Keratinocyte (primary cell): ENCODE results near the gene FBXO27. TPM values are rescaled to one million over a fixed set of nuclear protein-coding genes. Genes with fewer than 3 reads are reported as not detected.
A peak's percentile ranks its signal among the peaks of the same experiment; 100 is the strongest.

Experiments used
- DNase-seq: peaks from one replicate; pipeline ENCODE4 v3.0.0-alpha.2; 2011; ENCODE audit warnings: low read depth, missing footprints, low spot score
- FAIRE-seq: peaks from 2 replicates; lab custom pipeline; 2011; peaks lifted over from hg19 to GRCh38; lab: Jason Lieb, UNC
- H2AFZ ChIP-seq: 2 replicates; pipeline ENCODE4 v1.6.0; 2012; ENCODE audit warnings: low read length, control low read depth, inconsistent platforms; ENCODE audit not compliant: control insufficient read depth
- H3K27ac ChIP-seq: 2 replicates; pipeline ENCODE4 v1.5.1; 2011; ENCODE audit warnings: low read length; ENCODE audit not compliant: control insufficient read depth, insufficient read depth
- H3K27me3 ChIP-seq: 3 replicates; pipeline ENCODE4 v1.6.0; 2011; ENCODE audit warnings: low read length; ENCODE audit not compliant: control insufficient read depth, insufficient read depth; ENCODE audit errors: extremely low read depth
- H3K36me3 ChIP-seq, 2 experiments: 2 replicates in 1 of 2; 3 replicates in 1 of 2; pipeline ENCODE4 v1.5.1; 2011; ENCODE audit warnings: low read length in 2 of 2, mild to moderate bottlenecking in 1 of 2; ENCODE audit not compliant: control insufficient read depth in 2 of 2, insufficient read depth in 2 of 2; ENCODE audit errors: extremely low read depth in 1 of 2
- H3K4me1 ChIP-seq: 3 replicates; pipeline ENCODE4 v1.5.1; 2011; ENCODE audit warnings: low read length; ENCODE audit not compliant: control insufficient read depth, insufficient read depth; ENCODE audit errors: extremely low read depth
- H3K4me2 ChIP-seq: 3 replicates; pipeline ENCODE4 v1.6.0; 2011; ENCODE audit warnings: low read depth, low read length; ENCODE audit not compliant: control insufficient read depth, insufficient read depth; ENCODE audit errors: extremely low read depth
- H3K4me3 ChIP-seq, 3 experiments: fragments of 200-600 bp in 1 of 3; sonication (generic) in 1 of 3; 2 replicates in 2 of 3; 3 replicates in 1 of 3; pipeline ENCODE4 v1.5.1; 2011 to 2016; ENCODE audit warnings: low read length in 3 of 3, mild to moderate bottlenecking in 3 of 3, control low read depth in 2 of 3, inconsistent platforms in 1 of 3, low read depth in 1 of 3, mixed read lengths in 1 of 3, mixed run types in 1 of 3, moderate library complexity in 1 of 3; ENCODE audit not compliant: control insufficient read depth in 2 of 3, insufficient read depth in 2 of 3; ENCODE audit errors: extremely low read depth in 1 of 3
- H3K79me2 ChIP-seq: 2 replicates; pipeline ENCODE4 v1.6.0; 2012; ENCODE audit warnings: low read length; ENCODE audit not compliant: control insufficient read depth, insufficient read depth
- H3K9ac ChIP-seq: 3 replicates; pipeline ENCODE4 v1.6.0; 2011; ENCODE audit warnings: low read length; ENCODE audit not compliant: control insufficient read depth, insufficient read depth; ENCODE audit errors: extremely low read depth
- H3K9me1 ChIP-seq: 3 replicates; pipeline ENCODE4 v1.6.0; 2011; ENCODE audit warnings: low read length; ENCODE audit not compliant: control insufficient read depth, insufficient read depth; ENCODE audit errors: extremely low read depth
- H3K9me3 ChIP-seq: 2 replicates; pipeline ENCODE4 v1.5.1; 2012; ENCODE audit warnings: low read depth, low read length; ENCODE audit not compliant: control insufficient read depth
- H4K20me1 ChIP-seq: 3 replicates; pipeline ENCODE4 v1.6.0; 2011; ENCODE audit warnings: low read length; ENCODE audit not compliant: control insufficient read depth, insufficient read depth; ENCODE audit errors: extremely low read depth
- EZH2 ChIP-seq: IDR thresholded peaks from one replicate; pipeline ENCODE4 v1.6.1; 2012; ENCODE audit warnings: inconsistent platforms, mild to moderate bottlenecking, low read length, moderate library complexity
- dilution Hi-C: fragments of 300-500 bp; cut with MboI; formaldehyde crosslinking; loops from one replicate; pipeline ENCODE4 v1.7.0; 2020; ENCODE audit warnings: low sequenced_read_pairs; ENCODE audit not compliant: extremely low pct_ligation_motif_present
- polyA minus RNA-seq, 3 experiments: library from RNA; depleted of rRNA, polyadenylated mRNA; stranded (reverse); fragments of >200 nt; gene quantifications; 1 replicate in 1 of 3; 2 replicates in 1 of 3; 3 replicates in 1 of 3; pipeline ENCODE4 v1.2.3, GENCODE V29; 2011
- polyA plus RNA-seq, 5 experiments: library from polyadenylated mRNA; depleted of rRNA in 3 of 5; stranded (reverse) in 3 of 5; stranded (forward) in 1 of 5; unstranded in 1 of 5; fragments of >200 nt; gene quantifications; 1 replicate in 1 of 5; 2 replicates in 3 of 5; 3 replicates in 1 of 5; pipeline versions ENCODE4 v1.2.1 to v1.2.3, GENCODE V29; 2011 to 2012; ENCODE audit warnings: missing spikeins in 2 of 5, low read depth in 1 of 5, low replicate concordance in 1 of 5
- TF ChIP-seq, protein P1 (sequence below), 3 experiments: IDR thresholded peaks in 1 of 3; conservative IDR thresholded peaks in 1 of 3; optimal IDR thresholded peaks in 1 of 3; 2 replicates in 2 of 3; 3 replicates in 1 of 3; pipeline versions ENCODE3 to v1.5.1; 2011; ENCODE audit warnings: low read length in 3 of 3, mild to moderate bottlenecking in 3 of 3, moderate library complexity in 2 of 3, control low read depth in 1 of 3, inconsistent platforms in 1 of 3; ENCODE audit not compliant: insufficient read depth in 2 of 3; ENCODE audit errors: extremely low read depth in 1 of 3

FBXO27 gene, protein sequence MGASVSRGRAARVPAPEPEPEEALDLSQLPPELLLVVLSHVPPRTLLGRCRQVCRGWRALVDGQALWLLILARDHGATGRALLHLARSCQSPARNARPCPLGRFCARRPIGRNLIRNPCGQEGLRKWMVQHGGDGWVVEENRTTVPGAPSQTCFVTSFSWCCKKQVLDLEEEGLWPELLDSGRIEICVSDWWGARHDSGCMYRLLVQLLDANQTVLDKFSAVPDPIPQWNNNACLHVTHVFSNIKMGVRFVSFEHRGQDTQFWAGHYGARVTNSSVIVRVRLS
- polyA plus RNA-seq = 4.4 to 6.9 TPM (median 4.4 TPM) in 3 replicates
- 1.9 TPM for polyA plus RNA-seq (2011; ENCODE audit: low read depth)
- polyA plus RNA-seq (2011; cell fraction: cytosol; rRNA removed) = 4.0 and 4.3 TPM in 2 replicates
- polyA plus RNA-seq (2011; cell fraction: nucleus; rRNA removed) = 3.3 and 4.1 TPM in 2 replicates
- 3.9 and 7.4 TPM in 2 replicates for polyA plus RNA-seq (2012; ENCODE audit: low replicate concordance)
- polyA minus RNA-seq = 5.9 to 27.1 TPM (median 9.8 TPM) in 3 replicates
- polyA minus RNA-seq (2011; cell fraction: cytosol; rRNA and poly(A)+ RNA removed) = 5.0 TPM
- 1.2 and 1.3 TPM in 2 replicates for polyA minus RNA-seq (2011; cell fraction: nucleus; rRNA and poly(A)+ RNA removed)

DNA sequence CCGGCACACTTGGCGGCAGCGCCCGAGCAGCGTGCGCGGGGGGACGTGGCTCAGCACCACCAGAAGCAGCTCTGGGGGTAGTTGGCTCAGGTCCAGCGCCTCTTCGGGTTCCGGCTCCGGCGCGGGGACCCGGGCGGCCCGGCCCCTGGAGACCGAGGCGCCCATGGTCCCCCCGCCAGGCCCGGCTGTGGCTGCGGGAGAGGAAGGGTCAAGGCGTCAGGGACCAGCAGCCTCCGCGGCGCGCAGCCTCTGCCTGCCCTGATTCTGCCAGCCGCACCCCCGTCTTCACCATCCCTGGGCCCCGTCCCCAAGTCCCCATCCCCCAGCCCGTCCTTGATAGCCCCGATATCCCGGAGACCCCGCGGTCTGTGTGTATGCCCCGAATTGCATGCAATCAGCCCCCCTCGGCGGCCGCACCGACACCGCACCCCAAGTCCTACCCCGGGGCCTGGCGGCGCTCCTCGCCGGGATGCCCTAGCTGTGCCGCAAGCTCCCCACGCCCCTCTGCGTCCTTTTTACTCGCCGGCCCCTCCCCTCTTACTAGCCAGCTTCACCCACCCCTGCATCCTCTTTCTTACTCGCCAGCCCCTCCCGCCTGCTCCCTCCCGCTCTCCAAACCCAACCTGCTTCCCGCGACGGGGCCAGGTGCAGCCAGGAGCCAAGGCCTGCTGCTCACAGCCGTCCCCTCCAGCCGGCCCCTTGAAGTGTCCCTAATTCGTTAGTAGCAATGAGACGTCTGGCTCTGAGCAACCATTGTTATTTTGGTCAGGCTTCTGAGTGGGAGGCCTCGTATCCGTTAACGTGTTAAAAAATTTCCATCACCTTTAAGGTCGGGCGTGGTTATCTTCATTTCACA, at the start of gene FBXO27:
Gene FBXO27 (minus strand): TSS at position 487 of the 856 bp plus-strand sequence. CDS start 322 bp downstream, at position 165.
- no peaks in the 10 kb centered on the region for H3K9me3 ChIP-seq
- H3K9me1 ChIP-seq = no peaks in the 10 kb centered on the region
- peak within 1 kb of the TSS; percentile 53 for H3K9ac ChIP-seq
- no peaks in the 10 kb centered on the region for H4K20me1 ChIP-seq
- H3K27me3 ChIP-seq = no peaks in the 10 kb centered on the region
- dilution Hi-C loops = no loop called here
- peak within 1 kb of the TSS; percentile 50 to 70 (median 68) for H3K4me3 ChIP-seq
- peak within 1 kb of the TSS; percentile 63 for H3K4me2 ChIP-seq
- H3K4me1 ChIP-seq = peaks cover 29% of the 10 kb centered on the region
- DNase-seq = no peak
- H3K36me3 ChIP-seq = no peaks in the 10 kb centered on the region
- H2AFZ ChIP-seq = peak within 1 kb of the TSS; percentile 77
- peak within 1 kb of the TSS; percentile 65 for H3K27ac ChIP-seq
- no peak for FAIRE-seq
- no peaks in the 10 kb centered on the region for H3K79me2 ChIP-seq
- TF ChIP-seq, protein P1, sequence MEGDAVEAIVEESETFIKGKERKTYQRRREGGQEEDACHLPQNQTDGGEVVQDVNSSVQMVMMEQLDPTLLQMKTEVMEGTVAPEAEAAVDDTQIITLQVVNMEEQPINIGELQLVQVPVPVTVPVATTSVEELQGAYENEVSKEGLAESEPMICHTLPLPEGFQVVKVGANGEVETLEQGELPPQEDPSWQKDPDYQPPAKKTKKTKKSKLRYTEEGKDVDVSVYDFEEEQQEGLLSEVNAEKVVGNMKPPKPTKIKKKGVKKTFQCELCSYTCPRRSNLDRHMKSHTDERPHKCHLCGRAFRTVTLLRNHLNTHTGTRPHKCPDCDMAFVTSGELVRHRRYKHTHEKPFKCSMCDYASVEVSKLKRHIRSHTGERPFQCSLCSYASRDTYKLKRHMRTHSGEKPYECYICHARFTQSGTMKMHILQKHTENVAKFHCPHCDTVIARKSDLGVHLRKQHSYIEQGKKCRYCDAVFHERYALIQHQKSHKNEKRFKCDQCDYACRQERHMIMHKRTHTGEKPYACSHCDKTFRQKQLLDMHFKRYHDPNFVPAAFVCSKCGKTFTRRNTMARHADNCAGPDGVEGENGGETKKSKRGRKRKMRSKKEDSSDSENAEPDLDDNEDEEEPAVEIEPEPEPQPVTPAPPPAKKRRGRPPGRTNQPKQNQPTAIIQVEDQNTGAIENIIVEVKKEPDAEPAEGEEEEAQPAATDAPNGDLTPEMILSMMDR (optimal IDR thresholded peaks at IDR 0.05 in 1 of 3, IDR thresholded peaks at IDR 0.05 in 1 of 3, conservative IDR thresholded peaks at IDR 0.05 in 1 of 3; ENCODE audit: extremely low read depth in 1 of 3, insufficient read depth in 2 of 3, low read length in 3 of 3) = no peak
- TF ChIP-seq EZH2 = no peak

DNA sequence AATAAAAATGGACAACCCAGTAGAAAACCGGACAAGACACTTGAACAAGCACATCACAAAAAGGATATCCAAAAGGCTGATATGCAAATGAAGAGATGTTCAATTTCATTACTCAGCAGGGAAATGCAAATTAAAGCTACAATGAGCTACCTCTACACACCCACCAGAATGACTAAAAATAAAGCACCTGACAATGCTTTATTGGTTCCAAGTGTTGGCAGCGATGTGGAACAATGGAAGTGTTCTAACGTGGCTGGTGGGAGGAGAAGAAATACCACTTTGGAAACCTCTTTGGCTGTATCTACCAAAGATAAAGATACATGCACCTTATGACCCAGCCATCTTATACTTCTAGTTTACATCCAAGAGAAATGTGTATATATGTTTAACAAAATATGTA, 48.1 kb upstream of the FBXO27 start:
- Histone ChIP-seq H3K79me2 (no peaks in the 10 kb centered on the region), H3K9me3 (no peaks in the 10 kb centered on the region), H3K36me3 (no peaks in the 10 kb centered on the region), H2AFZ (no peak overlapping the region), H3K4me3 (no peak overlapping the region), H3K27ac (no peak overlapping the region), H3K9ac (no peak overlapping the region), H3K4me1 (peaks cover 30% of the 10 kb centered on the region), H3K9me1 (no peaks in the 10 kb centered on the region), H3K4me2 (no peak overlapping the region), H4K20me1 (no peaks in the 10 kb centered on the region), H3K27me3 (no peaks in the 10 kb centered on the region)
- dilution Hi-C loops = no loop called here
- DNase-seq = no peak
- peak; percentile 51 for FAIRE-seq
- no peak for TF ChIP-seq EZH2
- TF ChIP-seq, protein P1 (optimal IDR thresholded peaks at IDR 0.05 in 1 of 3, IDR thresholded peaks at IDR 0.05 in 1 of 3, conservative IDR thresholded peaks at IDR 0.05 in 1 of 3; ENCODE audit: extremely low read depth in 1 of 3, insufficient read depth in 2 of 3, low read length in 3 of 3) = no peak
